ENCODE results near the gene STAM.
"Not testable (repeated sequence)": the region's sequence is repeated elsewhere in the genome, so short reads cannot be mapped to it uniquely, and the experiment has no call there.

Gene STAM

DNA sequence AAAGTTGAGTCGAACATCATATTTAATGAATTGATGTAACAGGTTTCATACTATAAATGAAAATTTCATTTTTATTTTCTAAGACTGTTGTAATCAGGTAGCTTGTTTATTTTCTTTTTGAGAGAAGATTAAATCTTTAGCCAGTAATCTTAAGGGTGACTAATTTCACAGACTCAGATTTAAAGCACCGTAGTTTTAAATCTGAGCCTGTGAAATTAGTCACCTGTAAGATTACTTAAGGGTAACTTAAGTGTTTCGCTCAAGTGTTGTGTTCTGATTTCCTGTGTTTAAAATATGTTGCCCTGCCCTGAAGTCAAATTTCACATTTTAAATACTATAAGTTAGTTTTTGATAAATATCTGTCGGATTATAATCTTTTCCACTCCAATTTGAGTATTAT, 72.2 kb downstream of the STAM start:
- H3K4me3 ChIP-seq (ENCODE audit: low read depth, low read length): no peak overlapping the region
- TF ChIP-seq, protein P1, sequence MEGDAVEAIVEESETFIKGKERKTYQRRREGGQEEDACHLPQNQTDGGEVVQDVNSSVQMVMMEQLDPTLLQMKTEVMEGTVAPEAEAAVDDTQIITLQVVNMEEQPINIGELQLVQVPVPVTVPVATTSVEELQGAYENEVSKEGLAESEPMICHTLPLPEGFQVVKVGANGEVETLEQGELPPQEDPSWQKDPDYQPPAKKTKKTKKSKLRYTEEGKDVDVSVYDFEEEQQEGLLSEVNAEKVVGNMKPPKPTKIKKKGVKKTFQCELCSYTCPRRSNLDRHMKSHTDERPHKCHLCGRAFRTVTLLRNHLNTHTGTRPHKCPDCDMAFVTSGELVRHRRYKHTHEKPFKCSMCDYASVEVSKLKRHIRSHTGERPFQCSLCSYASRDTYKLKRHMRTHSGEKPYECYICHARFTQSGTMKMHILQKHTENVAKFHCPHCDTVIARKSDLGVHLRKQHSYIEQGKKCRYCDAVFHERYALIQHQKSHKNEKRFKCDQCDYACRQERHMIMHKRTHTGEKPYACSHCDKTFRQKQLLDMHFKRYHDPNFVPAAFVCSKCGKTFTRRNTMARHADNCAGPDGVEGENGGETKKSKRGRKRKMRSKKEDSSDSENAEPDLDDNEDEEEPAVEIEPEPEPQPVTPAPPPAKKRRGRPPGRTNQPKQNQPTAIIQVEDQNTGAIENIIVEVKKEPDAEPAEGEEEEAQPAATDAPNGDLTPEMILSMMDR (IDR thresholded peaks at IDR 0.05; ENCODE audit: control insufficient read depth, extremely low read depth, insufficient read depth): no peak
- DNase-seq (ENCODE audit: low read depth): no peak

DNA sequence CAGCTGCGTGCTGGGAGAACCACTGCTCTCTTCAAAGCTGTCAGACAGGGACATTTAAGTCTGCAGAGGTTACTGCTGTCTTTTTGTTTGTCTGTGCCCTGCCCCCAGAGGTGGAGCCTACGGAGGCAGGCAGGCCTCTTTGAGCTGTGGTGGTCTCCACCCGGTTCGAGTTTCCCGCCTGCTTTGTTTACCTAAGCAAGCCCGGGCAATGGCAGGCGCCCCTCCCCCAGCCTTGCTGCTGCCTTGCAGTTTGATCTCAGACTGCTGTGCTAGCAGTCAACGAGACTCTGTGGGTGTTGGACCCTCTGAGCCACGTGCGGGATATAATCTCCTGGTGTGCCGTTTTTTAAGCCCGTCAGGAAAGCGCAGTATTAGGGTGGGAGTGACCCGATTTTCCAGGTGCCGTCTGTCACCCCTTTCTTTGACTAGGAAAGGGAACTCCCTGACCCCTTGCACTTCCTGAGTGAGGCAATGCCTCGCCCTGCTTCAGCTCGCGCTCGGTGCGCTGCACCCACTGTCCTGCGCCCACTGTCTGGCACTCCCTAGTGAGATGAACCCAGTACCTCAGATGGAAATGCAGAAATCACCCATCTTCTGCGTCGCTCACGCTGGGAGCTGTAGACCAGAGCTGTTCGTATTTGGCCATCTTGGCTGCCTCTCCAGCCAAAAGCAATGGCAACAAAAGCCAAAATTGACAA, 78.5 kb downstream of the STAM start:
- not testable (repeated sequence) for DNase-seq (ENCODE audit: low read depth); H3K4me3 ChIP-seq (ENCODE audit: low read depth, low read length)

DNA sequence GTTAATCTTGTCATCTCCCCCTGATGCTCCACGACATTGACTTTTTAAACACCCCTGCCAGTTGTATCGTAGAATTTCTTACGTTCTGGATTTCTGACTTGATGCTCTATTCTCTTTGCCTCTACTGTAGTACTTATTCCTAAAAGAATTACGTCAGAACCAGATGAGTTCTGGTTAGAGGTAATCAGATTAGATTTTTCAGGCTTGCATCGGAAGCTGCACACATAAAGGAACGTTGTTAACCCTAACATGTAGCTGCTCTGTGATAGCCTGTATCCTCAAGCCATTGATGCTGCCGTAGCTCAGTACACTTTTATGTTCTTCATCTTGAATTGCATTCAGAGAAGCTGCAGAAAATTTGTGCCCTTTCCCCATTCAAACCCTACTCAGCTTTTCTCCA, 81.8 kb downstream of the STAM start:
- TF ChIP-seq, protein P1 (IDR thresholded peaks at IDR 0.05; ENCODE audit: control insufficient read depth, extremely low read depth, insufficient read depth): no peak
- H3K4me3 ChIP-seq (ENCODE audit: low read depth, low read length): no peak overlapping the region
- DNase-seq (ENCODE audit: low read depth): no peak

GRCh38 chr10:17729630-17730029, 85.7 kb downstream of the STAM start:
- H3K4me3 ChIP-seq (ENCODE audit: low read depth, low read length): no peak overlapping the region
- DNase-seq (ENCODE audit: low read depth): no peak
- TF ChIP-seq, protein P1 (IDR thresholded peaks at IDR 0.05; ENCODE audit: control insufficient read depth, extremely low read depth, insufficient read depth): no peak

GRCh38 chr10:17730667-17731066, 86.7 kb downstream of the STAM start:
- no peak overlapping the region for H3K4me3 ChIP-seq (ENCODE audit: low read depth, low read length)
- TF ChIP-seq, protein P1 (IDR thresholded peaks at IDR 0.05; ENCODE audit: control insufficient read depth, extremely low read depth, insufficient read depth): no peak
- DNase-seq (ENCODE audit: low read depth): no peak

- no peak for DNase-seq (ENCODE audit: low read depth)
- no peak overlapping the region for H3K4me3 ChIP-seq (ENCODE audit: low read depth, low read length)
- TF ChIP-seq, protein P1 (IDR thresholded peaks at IDR 0.05; ENCODE audit: control insufficient read depth, extremely low read depth, insufficient read depth): no peak
These were observed 87.5 kb downstream of the STAM start for GRCh38 chr10:17731331-17732020.

- TF ChIP-seq, protein P1 (IDR thresholded peaks at IDR 0.05; ENCODE audit: control insufficient read depth, extremely low read depth, insufficient read depth): no peak
- no peak for DNase-seq (ENCODE audit: low read depth)
- H3K4me3 ChIP-seq (ENCODE audit: low read depth, low read length): no peak overlapping the region
These were observed 89.7 kb downstream of the STAM start for GRCh38 chr10:17733620-17734019.
